Stimulated activated naive CD8-positive, alpha-beta T cell treated with anti-CD3 and anti-CD28 coated beads, Interleukin-15, amount 100 ng/mL, for 72 hours (primary cell): ENCODE data around the gene RHOG.

Source experiments
- ATAC-seq: fragments of 150-1000 bp; cut with Tn5 transposase; 2 replicates; pipeline ENCODE4 v1.10.0; 2021; ENCODE audit warnings: mild to moderate bottlenecking, moderate library complexity
- DNase-seq, 2 donors: peaks; one replicate each; pipeline ENCODE4 v3.0.0; 2021 to 2022
- H3K27ac Mint-ChIP-seq, 2 donors: one replicate each; pipeline ENCODE4 v1.8.0; 2022; ENCODE audit warnings: mild to moderate bottlenecking in 2 of 2, mixed read lengths in 2 of 2, moderate library complexity in 2 of 2
- H3K27me3 Mint-ChIP-seq: one replicate; pipeline ENCODE4 v1.8.0; 2022; ENCODE audit warnings: mixed read lengths
- H3K4me1 Mint-ChIP-seq: one replicate; pipeline ENCODE4 v1.8.0; 2022; ENCODE audit warnings: mild to moderate bottlenecking, mixed read lengths
- H3K4me3 Mint-ChIP-seq, 2 donors: one replicate each; pipeline ENCODE4 v1.8.0; 2022; ENCODE audit warnings: mild to moderate bottlenecking in 2 of 2, mixed read lengths in 2 of 2, moderate library complexity in 1 of 2
- H3K9me3 Mint-ChIP-seq, 2 donors: one replicate each; pipeline ENCODE4 v1.8.0; 2022; ENCODE audit warnings: mixed read lengths in 2 of 2

Gene RHOG

GRCh38 chr11:3840870-3841425, at the start of gene RHOG:
Gene RHOG (minus strand): TSS chr11:3840959. CDS start chr11:3828138, 12,821 bp downstream.
- Mint-ChIP-seq H3K4me1 (peaks cover 71% of the 10 kb centered on the region), H3K4me3 (peak within 1 kb of the TSS; percentile 87 to 95), H3K9me3 (no peaks in the 10 kb centered on the region), H3K27me3 (no peaks in the 10 kb centered on the region), H3K27ac (peak within 1 kb of the TSS; percentile 93 to 98)
- DNase-seq = peak in 1 of 2 donors; percentile 75
- ATAC-seq = peak; percentile 92

- Mint-ChIP-seq H3K4me3 (no peak overlapping the region), H3K27me3 (no peaks in the 10 kb centered on the region), H3K4me1 (peaks cover 68% of the 10 kb centered on the region), H3K9me3 (no peaks in the 10 kb centered on the region), H3K27ac (no peak overlapping the region)
- no peak for ATAC-seq
- DNase-seq = no peak
These were observed 49.3 kb upstream of the RHOG start for GRCh38 chr11:3890014-3890413.

- Mint-ChIP-seq H3K4me3 (no peak overlapping the region), H3K4me1 (peaks cover 63% of the 10 kb centered on the region), H3K27me3 (no peaks in the 10 kb centered on the region), H3K9me3 (no peaks in the 10 kb centered on the region), H3K27ac (peak overlapping the region in 1 of 2 donors; percentile 19)
- DNase-seq (no peak), ATAC-seq (no peak)
These were observed 48.1 kb upstream of the RHOG start for GRCh38 chr11:3888876-3889275.

- ATAC-seq (no peak), DNase-seq (no peak)
- Mint-ChIP-seq H3K27me3 (no peaks in the 10 kb centered on the region), H3K27ac (no peak overlapping the region), H3K4me3 (no peak overlapping the region), H3K4me1 (peaks cover 63% of the 10 kb centered on the region), H3K9me3 (no peaks in the 10 kb centered on the region)
These were observed 46.2 kb upstream of the RHOG start for GRCh38 chr11:3886985-3887384.

GRCh38 chr11:3885855-3886254, 45.1 kb upstream of the RHOG start:
- no peak for ATAC-seq
- Mint-ChIP-seq H3K27ac (no peak overlapping the region), H3K9me3 (no peaks in the 10 kb centered on the region), H3K4me3 (no peak overlapping the region), H3K4me1 (peaks cover 74% of the 10 kb centered on the region), H3K27me3 (no peaks in the 10 kb centered on the region)
- no peak for DNase-seq

- H3K27me3 Mint-ChIP-seq = no peaks in the 10 kb centered on the region
- peak overlapping the region in 1 of 2 donors; percentile 3 for H3K4me3 Mint-ChIP-seq
- ATAC-seq (no peak), DNase-seq (no peak)
- H3K9me3 Mint-ChIP-seq = no peaks in the 10 kb centered on the region
- no peak overlapping the region for H3K27ac Mint-ChIP-seq
- H3K4me1 Mint-ChIP-seq = peaks cover 87% of the 10 kb centered on the region
These were observed 41.9 kb upstream of the RHOG start for GRCh38 chr11:3882655-3883054.

GRCh38 chr11:3880724-3881123, 40.0 kb upstream of the RHOG start:
- peaks cover 87% of the 10 kb centered on the region for H3K4me1 Mint-ChIP-seq
- peak overlapping the region; percentile 61 to 67 for H3K27ac Mint-ChIP-seq
- H3K4me3 Mint-ChIP-seq = peak overlapping the region; percentile 51 to 59
- no peak for ATAC-seq
- no peak for DNase-seq
- H3K9me3 Mint-ChIP-seq = no peaks in the 10 kb centered on the region
- H3K27me3 Mint-ChIP-seq = no peaks in the 10 kb centered on the region

- Mint-ChIP-seq H3K27me3 (no peaks in the 10 kb centered on the region), H3K27ac (peak overlapping the region; percentile 91 to 92), H3K9me3 (no peaks in the 10 kb centered on the region), H3K4me1 (peaks cover 93% of the 10 kb centered on the region), H3K4me3 (peak overlapping the region; percentile 46 to 52)
- ATAC-seq = no peak
- no peak for DNase-seq
These were observed 39.3 kb upstream of the RHOG start for GRCh38 chr11:3879967-3880542.

- peak; percentile 86 for ATAC-seq
- Mint-ChIP-seq H3K27ac (peak overlapping the region; percentile 91 to 92), H3K9me3 (no peaks in the 10 kb centered on the region), H3K4me1 (peaks cover 98% of the 10 kb centered on the region), H3K4me3 (peak overlapping the region; percentile 46 to 52), H3K27me3 (no peaks in the 10 kb centered on the region)
- no peak for DNase-seq
These were observed 38.6 kb upstream of the RHOG start for GRCh38 chr11:3879216-3879966.

GRCh38 chr11:3878258-3878584, 37.5 kb upstream of the RHOG start:
- Mint-ChIP-seq H3K9me3 (no peaks in the 10 kb centered on the region), H3K27me3 (no peaks in the 10 kb centered on the region), H3K4me3 (no peak overlapping the region), H3K4me1 (peaks cover 95% of the 10 kb centered on the region), H3K27ac (peak overlapping the region in 1 of 2 donors; percentile 48)
- DNase-seq = no peak
- no peak for ATAC-seq

GRCh38 chr11:3877364-3878257, 36.9 kb upstream of the RHOG start:
- peak overlapping the region; percentile 43 to 48 for H3K27ac Mint-ChIP-seq
- no peaks in the 10 kb centered on the region for H3K27me3 Mint-ChIP-seq
- no peaks in the 10 kb centered on the region for H3K9me3 Mint-ChIP-seq
- peak overlapping the region in 1 of 2 donors; percentile 0 for H3K4me3 Mint-ChIP-seq
- no peak for DNase-seq
- ATAC-seq = no peak
- peaks cover 89% of the 10 kb centered on the region for H3K4me1 Mint-ChIP-seq

- peak overlapping the region in 1 of 2 donors; percentile 34 for H3K4me3 Mint-ChIP-seq
- no peaks in the 10 kb centered on the region for H3K9me3 Mint-ChIP-seq
- DNase-seq (no peak), ATAC-seq (no peak)
- H3K27ac Mint-ChIP-seq = peak overlapping the region; percentile 36 to 55
- no peaks in the 10 kb centered on the region for H3K27me3 Mint-ChIP-seq
- peaks cover 88% of the 10 kb centered on the region for H3K4me1 Mint-ChIP-seq
These were observed 35.9 kb upstream of the RHOG start for GRCh38 chr11:3876613-3877012.

- ATAC-seq = no peak
- Mint-ChIP-seq H3K4me3 (no peak overlapping the region), H3K27ac (no peak overlapping the region)
These were observed 33.1 kb upstream of the RHOG start for GRCh38 chr11:3873712-3874349.

GRCh38 chr11:3867209-3868091, 26.7 kb upstream of the RHOG start:
- Mint-ChIP-seq H3K4me3 (peak overlapping the region; percentile 54 to 58), H3K27ac (peak overlapping the region; percentile 51 to 92), H3K9me3 (no peaks in the 10 kb centered on the region), H3K4me1 (peaks cover 93% of the 10 kb centered on the region), H3K27me3 (no peaks in the 10 kb centered on the region)
- ATAC-seq = peak; percentile 78
- DNase-seq = peak; percentile 13 to 51

More at GRCh38 chr11:3873712-3874349, 33.1 kb upstream of the RHOG start:
- H3K4me1 Mint-ChIP-seq = peaks cover 86% of the 10 kb centered on the region
- no peaks in the 10 kb centered on the region for H3K27me3 Mint-ChIP-seq
- no peaks in the 10 kb centered on the region for H3K9me3 Mint-ChIP-seq
- DNase-seq = no peak
